Activated CD4-positive, alpha-beta memory T cell treated with anti-CD3 and anti-CD28 coated beads for 36 hours (primary cell): ENCODE data around the gene NBAS. TPM values are rescaled to one million over a fixed set of nuclear protein-coding genes. Genes with fewer than 3 reads are reported as not detected.
"Not testable (repeated sequence)": the region's sequence is repeated elsewhere in the genome, so short reads cannot be mapped to it uniquely, and the experiment has no call there.

Experiments used
- CTCF ChIA-PET: fragments of 350-600 bp; sonication (Branson Sonifier 250); formaldehyde crosslinking; loops from one replicate; lab custom pipeline; 2021; ENCODE audit warnings: antibody characterized with exemption, inconsistent platforms; lab: Charles Lee
- POLR2A ChIA-PET: fragments of 350-600 bp; sonication (Branson Sonifier 250); formaldehyde crosslinking; loops from one replicate; lab custom pipeline; 2021; ENCODE audit warnings: antibody characterized with exemption; lab: Charles Lee
- DNase-seq: peaks from one replicate; pipeline ENCODE4 v3.0.0-alpha.2; 2020
- H3K27ac Mint-ChIP-seq: one replicate; pipeline ENCODE4 v1.8.0; 2021; ENCODE audit warnings: mixed read lengths
- H3K27me3 Mint-ChIP-seq: one replicate; pipeline ENCODE4 v1.8.0; 2021; ENCODE audit warnings: mixed read lengths
- H3K36me3 Mint-ChIP-seq: one replicate; pipeline ENCODE4 v1.8.0; 2021; ENCODE audit warnings: mixed read lengths
- H3K4me1 Mint-ChIP-seq: one replicate; pipeline ENCODE4 v1.8.0; 2021; ENCODE audit warnings: low read depth, mixed read lengths
- H3K4me3 Mint-ChIP-seq: one replicate; pipeline ENCODE4 v1.8.0; 2021; ENCODE audit warnings: mild to moderate bottlenecking, mixed read lengths
- H3K9me3 Mint-ChIP-seq: one replicate; pipeline ENCODE4 v1.8.0; 2021; ENCODE audit warnings: mixed read lengths
- intact Hi-C: fragments of 100-400 bp; cut with micrococcal nuclease; formaldehyde crosslinking; loops from one replicate; pipeline ENCODE4 v1.15.1; 2023
- total RNA-seq, 2 experiments: library from RNA; stranded (reverse); gene quantifications; one replicate each; pipeline ENCODE4 v1.2.3, GENCODE V29; 2021

Gene NBAS
- total RNA-seq, 2 experiments from 2014 or later: 40.1 to 44.0 TPM

DNA sequence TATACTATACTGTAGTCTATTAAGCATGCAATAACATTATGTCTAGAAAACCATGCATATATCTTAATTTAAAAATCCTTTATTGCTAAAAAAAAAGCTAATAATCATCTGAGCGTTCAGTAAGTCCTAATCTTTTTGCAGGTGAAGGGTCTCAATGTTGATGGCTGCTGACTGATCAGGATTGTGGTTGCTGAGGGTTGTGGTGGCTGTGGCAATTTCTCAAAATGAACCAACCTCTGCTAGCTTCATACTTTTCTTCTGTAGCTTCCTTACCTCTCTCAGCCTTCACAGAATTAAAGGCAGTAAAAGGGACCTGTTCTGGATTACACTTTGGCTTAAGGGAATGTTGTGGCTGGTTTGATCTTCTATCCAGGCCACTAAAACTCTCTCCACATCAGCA lies 235.8 kb downstream of the NBAS start:
- intact Hi-C loops: no loop called here
- ChIA-PET POLR2A (no interaction called here), CTCF (interaction anchor here (0.7 kb wide), 1 partner anchor 1563 kb away, joined by 3 read pairs; no protein-coding TSS in a partner anchor)
- peaks cover 16% of the 10 kb centered on the region for H3K9me3 Mint-ChIP-seq
- no peak for DNase-seq
- H3K27ac Mint-ChIP-seq: no peak overlapping the region
- no peak overlapping the region for H3K4me3 Mint-ChIP-seq
- H3K4me1 Mint-ChIP-seq: no peaks in the 10 kb centered on the region
- peaks cover 52% of the 10 kb centered on the region for H3K36me3 Mint-ChIP-seq
- no peaks in the 10 kb centered on the region for H3K27me3 Mint-ChIP-seq

DNA sequence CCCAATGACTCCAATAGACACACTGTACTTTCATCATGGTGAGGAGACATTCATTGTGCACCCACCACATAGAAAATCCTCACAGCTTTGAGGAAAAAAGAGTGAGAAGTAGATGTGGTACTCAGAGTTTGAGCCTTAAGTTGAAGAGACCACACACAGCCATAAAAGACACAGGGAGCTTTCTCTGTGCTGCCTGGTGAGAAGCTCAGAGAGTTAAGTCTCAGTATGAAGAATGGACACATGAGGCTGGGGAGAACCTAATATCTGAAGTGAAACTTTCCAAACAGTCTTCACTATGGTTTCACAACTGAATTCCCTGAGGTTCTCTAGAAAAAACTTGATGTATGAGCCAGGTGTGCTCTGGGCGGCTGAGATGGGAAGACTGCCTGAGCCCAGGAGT lies 237.9 kb downstream of the NBAS start:
- Mint-ChIP-seq H3K36me3 (peaks cover 73% of the 10 kb centered on the region), H3K27ac (no peak overlapping the region), H3K9me3 (peaks cover 36% of the 10 kb centered on the region), H3K4me1 (no peaks in the 10 kb centered on the region), H3K27me3 (no peaks in the 10 kb centered on the region), H3K4me3 (no peak overlapping the region)
- CTCF ChIA-PET: no interaction called here
- intact Hi-C loops: no loop called here
- POLR2A ChIA-PET: no interaction called here
- no peak for DNase-seq

- POLR2A ChIA-PET, intact Hi-C loops, CTCF ChIA-PET, H3K4me3 Mint-ChIP-seq, H3K27me3 Mint-ChIP-seq, DNase-seq, H3K27ac Mint-ChIP-seq: not testable (repeated sequence)
- Mint-ChIP-seq H3K9me3 (peaks cover 45% of the 10 kb centered on the region), H3K36me3 (peaks cover 84% of the 10 kb centered on the region), H3K4me1 (peaks cover 13% of the 10 kb centered on the region)
These were observed 239.7 kb downstream of the NBAS start for GRCh38 chr2:15321481-15321880.

GRCh38 chr2:15316370-15316814 lies 244.7 kb downstream of the NBAS start:
- H3K4me1 Mint-ChIP-seq: peaks cover 33% of the 10 kb centered on the region
- peaks cover 41% of the 10 kb centered on the region for H3K9me3 Mint-ChIP-seq
- CTCF ChIA-PET: no interaction called here
- H3K36me3 Mint-ChIP-seq: peaks cover 76% of the 10 kb centered on the region
- POLR2A ChIA-PET: no interaction called here
- H3K27me3 Mint-ChIP-seq: no peaks in the 10 kb centered on the region
- intact Hi-C loops: loop anchor here (10.0 kb wide), 2 partner anchors 142 to 248 kb away; partner anchors contain the start of gene NBAS
- peak; percentile 46 for DNase-seq
- no peak overlapping the region for H3K4me3 Mint-ChIP-seq
- H3K27ac Mint-ChIP-seq: no peak overlapping the region

DNA sequence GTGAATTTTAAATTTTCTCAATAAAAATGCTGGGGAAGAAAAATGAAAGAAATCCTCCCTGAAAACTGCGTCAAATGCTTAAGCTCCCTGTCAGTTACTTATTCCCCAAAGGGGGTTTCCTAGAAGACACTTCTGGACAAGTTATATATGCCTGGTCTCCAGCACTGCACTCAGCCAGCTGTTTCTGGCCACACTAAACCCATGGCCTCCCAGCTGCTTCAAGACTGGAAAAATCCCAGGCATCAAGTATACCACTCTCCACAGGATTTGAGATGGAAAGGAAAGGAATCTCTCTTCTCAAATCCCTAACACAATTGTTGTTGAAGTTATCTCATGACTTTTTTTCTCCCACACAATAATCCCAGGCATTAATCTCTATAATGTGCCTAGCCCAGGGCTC lies 245.7 kb downstream of the NBAS start:
- no peak for DNase-seq
- H3K4me1 Mint-ChIP-seq: peaks cover 35% of the 10 kb centered on the region
- intact Hi-C loops: loop anchor here (10.0 kb wide), 2 partner anchors 141 to 249 kb away; partner anchors contain the start of gene NBAS
- peaks cover 71% of the 10 kb centered on the region for H3K36me3 Mint-ChIP-seq
- no peaks in the 10 kb centered on the region for H3K27me3 Mint-ChIP-seq
- ChIA-PET CTCF (no interaction called here), POLR2A (no interaction called here)
- peaks cover 34% of the 10 kb centered on the region for H3K9me3 Mint-ChIP-seq
- no peak overlapping the region for H3K4me3 Mint-ChIP-seq
- H3K27ac Mint-ChIP-seq: no peak overlapping the region

DNA sequence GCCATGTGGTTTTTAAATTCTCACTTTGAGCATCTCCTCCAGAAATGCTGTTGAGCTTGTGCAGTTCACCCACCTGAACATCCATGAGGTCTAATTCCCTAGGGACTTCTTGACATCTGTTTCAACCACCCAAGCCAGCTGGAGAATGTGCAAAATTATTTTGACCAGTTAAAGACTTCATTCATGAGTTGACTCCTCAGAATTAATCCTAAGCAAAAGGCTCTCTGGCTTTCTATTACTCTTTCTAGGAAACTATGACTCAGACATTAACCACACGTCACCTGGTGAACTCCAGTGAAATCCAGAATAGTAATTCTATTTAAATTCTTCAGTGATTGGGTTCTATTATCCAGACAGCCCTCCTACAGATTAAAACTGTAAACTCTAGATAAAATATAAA lies 247.5 kb downstream of the NBAS start:
- ChIA-PET POLR2A (no interaction called here), CTCF (no interaction called here)
- H3K27ac Mint-ChIP-seq: no peak overlapping the region
- H3K4me3 Mint-ChIP-seq: no peak overlapping the region
- peaks cover 35% of the 10 kb centered on the region for H3K4me1 Mint-ChIP-seq
- peaks cover 66% of the 10 kb centered on the region for H3K36me3 Mint-ChIP-seq
- intact Hi-C loops: loop anchor here (10.0 kb wide), 2 partner anchors 139 to 251 kb away; partner anchors contain the start of gene NBAS
- peaks cover 17% of the 10 kb centered on the region for H3K9me3 Mint-ChIP-seq
- no peaks in the 10 kb centered on the region for H3K27me3 Mint-ChIP-seq
- DNase-seq: no peak

DNA sequence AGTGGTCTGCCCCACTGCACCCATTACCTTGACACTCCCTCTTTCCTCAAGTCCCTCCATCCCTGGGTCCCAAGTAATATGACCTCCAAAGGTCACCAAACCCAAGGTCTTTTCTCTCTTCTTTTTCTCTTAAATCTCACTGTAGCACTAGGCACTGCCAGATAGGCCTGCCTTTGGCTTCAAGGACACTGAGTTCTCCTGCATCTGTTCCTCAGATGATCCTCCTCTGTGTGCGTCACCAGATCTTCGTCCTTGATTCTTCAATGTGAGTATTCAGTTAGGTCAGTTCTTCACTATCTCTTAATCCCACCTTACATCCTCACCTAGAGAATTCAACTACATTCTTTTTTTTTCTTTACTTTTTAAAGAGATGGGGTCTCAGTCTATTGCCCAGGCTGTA lies 249.2 kb downstream of the NBAS start:
- no peak overlapping the region for H3K27ac Mint-ChIP-seq
- CTCF ChIA-PET: no interaction called here

GRCh38 chr2:15311201-15311907 lies 249.8 kb downstream of the NBAS start:
- Mint-ChIP-seq H3K4me1 (peaks cover 21% of the 10 kb centered on the region), H3K36me3 (peaks cover 60% of the 10 kb centered on the region), H3K27ac (no peak overlapping the region), H3K27me3 (no peaks in the 10 kb centered on the region), H3K4me3 (no peak overlapping the region), H3K9me3 (peaks cover 4% of the 10 kb centered on the region)
- ChIA-PET CTCF (no interaction called here), POLR2A (no interaction called here)
- intact Hi-C loops: loop anchor here (10.0 kb wide), 2 partner anchors 137 to 253 kb away; partner anchors contain the start of gene NBAS
- DNase-seq: no peak

More for the DNA sequence above, 249.2 kb downstream of the NBAS start:
- H3K27me3 Mint-ChIP-seq: no peaks in the 10 kb centered on the region
- no peak for DNase-seq
- H3K36me3 Mint-ChIP-seq: peaks cover 60% of the 10 kb centered on the region
- H3K9me3 Mint-ChIP-seq: peaks cover 4% of the 10 kb centered on the region
- POLR2A ChIA-PET: no interaction called here
- H3K4me1 Mint-ChIP-seq: peaks cover 27% of the 10 kb centered on the region
- intact Hi-C loops: loop anchor here (10.0 kb wide), 2 partner anchors 137 to 253 kb away; partner anchors contain the start of gene NBAS
- H3K4me3 Mint-ChIP-seq: no peak overlapping the region

GRCh38 chr2:15307526-15307925 lies 253.6 kb downstream of the NBAS start:
- peaks cover 14% of the 10 kb centered on the region for H3K4me1 Mint-ChIP-seq
- intact Hi-C loops: no loop called here

GRCh38 chr2:15306706-15307105 lies 254.4 kb downstream of the NBAS start:
- ChIA-PET CTCF (no interaction called here), POLR2A (no interaction called here)
- H3K36me3 Mint-ChIP-seq: peaks cover 70% of the 10 kb centered on the region
- no peak overlapping the region for H3K4me3 Mint-ChIP-seq
- no peak overlapping the region for H3K27ac Mint-ChIP-seq
- peaks cover 7% of the 10 kb centered on the region for H3K9me3 Mint-ChIP-seq
- intact Hi-C loops: no loop called here
- H3K27me3 Mint-ChIP-seq: no peaks in the 10 kb centered on the region
- peaks cover 18% of the 10 kb centered on the region for H3K4me1 Mint-ChIP-seq
- no peak for DNase-seq

More at GRCh38 chr2:15307526-15307925, 253.6 kb downstream of the NBAS start:
- Mint-ChIP-seq H3K9me3 (peaks cover 7% of the 10 kb centered on the region), H3K36me3 (peaks cover 65% of the 10 kb centered on the region), H3K27ac (no peak overlapping the region), H3K27me3 (no peaks in the 10 kb centered on the region), H3K4me3 (no peak overlapping the region)
- no peak for DNase-seq
- POLR2A ChIA-PET: no interaction called here
- CTCF ChIA-PET: no interaction called here

GRCh38 chr2:15303874-15304273 lies 257.3 kb downstream of the NBAS start:
- peaks cover 7% of the 10 kb centered on the region for H3K9me3 Mint-ChIP-seq
- intact Hi-C loops: no loop called here
- H3K27me3 Mint-ChIP-seq: no peaks in the 10 kb centered on the region
- H3K27ac Mint-ChIP-seq: no peak overlapping the region
- peaks cover 23% of the 10 kb centered on the region for H3K4me1 Mint-ChIP-seq
- no peak for DNase-seq
- H3K4me3 Mint-ChIP-seq: no peak overlapping the region
- ChIA-PET POLR2A (no interaction called here), CTCF (no interaction called here)
- peaks cover 68% of the 10 kb centered on the region for H3K36me3 Mint-ChIP-seq

DNA sequence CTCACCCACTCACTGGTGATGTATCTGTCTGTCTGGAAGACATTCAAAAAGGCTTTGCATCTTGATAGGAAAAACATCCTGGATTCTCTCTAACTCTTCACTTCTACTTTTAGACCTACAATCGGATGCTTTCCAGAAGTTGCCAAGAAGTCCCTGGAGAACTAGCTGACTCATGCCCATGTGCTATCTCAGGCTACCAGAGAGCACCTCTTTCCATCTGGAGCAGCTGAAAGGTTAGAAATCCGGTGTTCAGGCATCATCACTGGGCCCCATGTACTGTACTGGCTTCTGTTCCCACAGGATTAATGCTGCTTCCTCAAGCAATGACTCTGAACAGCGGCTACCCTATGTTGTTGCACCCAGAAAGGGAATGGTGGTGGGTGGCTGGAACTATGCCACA lies 259.0 kb downstream of the NBAS start:
- peaks cover 7% of the 10 kb centered on the region for H3K9me3 Mint-ChIP-seq
- POLR2A ChIA-PET: no interaction called here

More for the DNA sequence above, 259.0 kb downstream of the NBAS start:
- Mint-ChIP-seq H3K36me3 (peaks cover 69% of the 10 kb centered on the region), H3K27me3 (no peaks in the 10 kb centered on the region), H3K27ac (no peak overlapping the region), H3K4me1 (peaks cover 23% of the 10 kb centered on the region), H3K4me3 (no peak overlapping the region)
- CTCF ChIA-PET: no interaction called here
- no peak for DNase-seq
- intact Hi-C loops: no loop called here
